Measurements from ENCODE around the gene RNF208.

DNA sequence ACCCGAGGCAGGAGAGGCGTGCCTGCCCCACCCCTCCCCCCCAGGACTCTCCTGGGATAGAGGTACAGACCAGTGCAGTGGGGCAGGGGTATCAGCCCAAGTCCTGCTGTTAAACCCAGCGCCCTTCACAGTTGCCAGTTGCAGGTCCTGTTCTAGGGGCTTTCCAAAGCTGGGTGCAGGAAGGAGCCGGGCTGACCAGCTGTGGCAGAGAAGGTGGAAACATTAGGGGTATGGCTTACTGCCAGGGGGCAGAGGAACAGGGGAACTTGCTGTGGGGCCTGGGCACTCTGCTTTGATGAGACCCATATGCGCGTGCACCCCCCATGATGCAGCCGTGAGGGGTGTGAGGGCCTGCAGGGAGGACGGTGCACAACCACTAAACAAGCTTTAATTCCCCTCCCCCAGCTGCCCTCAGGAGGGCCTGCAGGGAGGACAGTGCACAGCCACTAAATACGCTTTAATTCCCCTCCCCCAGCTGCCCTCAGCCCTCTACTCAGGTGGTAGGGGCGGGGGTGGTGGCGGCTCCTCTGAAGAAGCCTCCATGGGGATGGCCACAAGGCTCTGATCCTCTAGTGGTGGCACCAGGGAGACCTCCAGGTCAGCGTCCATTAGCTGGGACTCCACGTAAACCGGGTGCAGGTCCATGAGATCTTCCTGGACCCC is 51.4 kb downstream of the RNF208 start:
- TF ChIP-seq EZH2 (IDR thresholded peaks at IDR 0.05; ENCODE audit: insufficient read depth, poor library complexity, severe bottlenecking) (no peak), EZH2phosphoT487 (IDR thresholded peaks at IDR 0.05; ENCODE audit: insufficient read depth, low read depth) (no peak)

All from GM23248 (cell line).